ENCODE data around the gene CPZ.
"Not testable (repeated sequence)": the region's sequence is repeated elsewhere in the genome, so short reads cannot be mapped to it uniquely, and the experiment has no call there.

CPZ gene

DNA sequence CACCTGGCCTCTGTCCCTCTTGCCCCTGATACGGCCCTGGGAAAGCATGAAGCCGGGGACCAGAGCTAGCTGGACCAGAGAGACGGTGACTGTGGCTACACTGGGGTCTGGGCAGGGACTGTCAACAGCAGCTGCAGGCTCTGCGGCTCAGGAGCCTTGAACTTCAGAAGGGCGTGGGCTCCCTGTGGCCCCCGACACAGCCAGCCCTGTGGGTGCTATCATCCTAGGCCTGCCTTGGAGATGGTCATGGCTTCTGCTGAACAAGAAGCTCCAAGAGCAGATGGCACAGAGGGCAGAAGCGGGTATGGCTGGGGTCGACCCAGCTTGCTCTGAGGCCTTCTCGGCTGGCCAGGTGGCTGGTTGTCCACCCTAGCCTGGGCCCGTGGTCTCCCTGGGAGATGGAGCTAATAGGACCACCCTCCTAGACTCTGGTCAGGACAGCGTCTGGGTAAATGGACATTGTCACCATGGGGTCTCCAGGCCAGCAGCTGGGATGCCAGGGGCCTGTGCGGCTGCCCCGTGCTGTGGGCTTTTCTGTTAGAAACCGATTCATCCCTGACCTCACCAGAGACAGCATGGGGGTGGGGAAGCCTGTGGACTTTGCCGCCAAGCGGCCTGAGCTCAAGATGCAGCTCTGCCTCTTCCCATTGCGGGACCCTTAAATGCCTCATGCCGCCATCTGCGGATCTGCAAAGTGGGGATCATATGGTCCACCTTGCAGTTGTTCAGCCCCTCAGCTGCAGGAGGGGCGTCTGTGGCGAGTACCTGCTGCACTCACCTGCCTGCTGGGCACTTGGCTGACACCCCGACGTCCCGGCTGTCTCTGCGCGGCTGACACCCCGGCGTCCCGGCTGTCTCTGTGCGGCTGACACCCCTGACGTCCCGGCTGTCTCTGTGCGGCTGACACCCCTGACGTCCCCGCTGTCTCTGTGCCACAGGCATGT lies 21.1 kb downstream of the CPZ start:
- no peak for DNase-seq

DNA sequence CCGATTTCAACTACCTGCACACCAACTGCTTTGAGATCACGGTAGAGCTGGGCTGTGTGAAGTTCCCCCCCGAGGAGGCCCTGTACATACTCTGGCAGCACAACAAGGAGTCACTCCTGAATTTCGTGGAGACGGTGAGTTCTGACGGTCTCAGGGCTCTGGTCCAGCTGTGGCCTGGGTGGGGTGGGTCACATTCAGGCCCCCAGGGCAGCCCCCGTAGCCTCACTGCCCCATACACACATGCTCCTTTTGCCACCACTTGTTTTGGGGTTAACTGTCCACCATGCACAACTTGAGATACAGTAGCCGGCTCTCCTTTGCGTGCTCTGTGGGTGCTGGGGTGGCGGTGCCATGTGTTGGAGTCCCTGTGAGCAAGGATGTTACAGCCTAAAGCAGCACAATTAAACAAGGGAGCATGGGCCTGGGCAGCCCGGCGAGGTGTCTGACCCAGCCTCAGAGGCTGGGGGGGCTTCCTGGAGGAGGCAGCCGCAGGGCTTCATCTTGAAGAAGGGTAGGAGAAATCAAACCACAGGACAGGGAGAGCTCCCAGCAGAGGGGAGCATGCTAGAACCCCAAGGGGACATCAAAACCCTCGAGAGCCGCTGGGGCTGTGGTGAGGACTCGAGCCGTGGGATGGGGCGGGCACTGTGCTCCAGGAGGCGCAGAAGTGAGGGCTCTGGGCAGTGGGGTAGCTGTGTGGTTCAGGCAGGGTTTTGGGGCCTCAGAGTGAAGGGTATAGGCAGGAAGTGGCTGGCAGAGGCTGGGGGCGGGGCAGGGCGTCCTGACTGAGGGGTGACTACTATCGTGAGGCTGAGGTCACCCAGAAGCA lies 22.0 kb downstream of the CPZ start:
- no peak for DNase-seq

GRCh38 chr4:8615366-8615765 lies 22.8 kb downstream of the CPZ start:
- DNase-seq: no peak

GRCh38 chr4:8615921-8616787 lies 23.6 kb downstream of the CPZ start:
- no peak for DNase-seq

- DNase-seq: no peak
Observed at GRCh38 chr4:8616831-8617230, 24.3 kb downstream of the CPZ start.

GRCh38 chr4:8617486-8618040 lies 25.0 kb downstream of the CPZ start:
- no peak for DNase-seq

DNA sequence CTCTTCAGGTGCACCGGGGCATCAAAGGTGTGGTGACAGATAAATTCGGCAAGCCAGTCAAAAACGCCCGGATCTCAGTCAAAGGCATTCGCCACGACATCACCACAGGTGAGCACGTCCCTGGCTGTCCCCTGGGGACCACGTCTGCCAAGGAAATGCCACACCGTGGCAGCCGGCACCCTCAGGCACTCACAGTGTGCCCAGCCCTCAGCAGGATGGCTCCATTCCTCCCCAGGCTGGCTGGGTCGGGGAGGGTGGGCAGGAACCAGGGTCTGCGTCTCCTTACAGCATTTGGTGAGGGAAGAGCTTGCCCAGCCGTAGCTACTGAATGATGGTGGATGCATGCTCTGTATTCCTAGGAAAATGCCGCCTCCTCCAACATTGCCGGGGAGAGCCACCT lies 25.9 kb downstream of the CPZ start:
- no peak for DNase-seq

DNA sequence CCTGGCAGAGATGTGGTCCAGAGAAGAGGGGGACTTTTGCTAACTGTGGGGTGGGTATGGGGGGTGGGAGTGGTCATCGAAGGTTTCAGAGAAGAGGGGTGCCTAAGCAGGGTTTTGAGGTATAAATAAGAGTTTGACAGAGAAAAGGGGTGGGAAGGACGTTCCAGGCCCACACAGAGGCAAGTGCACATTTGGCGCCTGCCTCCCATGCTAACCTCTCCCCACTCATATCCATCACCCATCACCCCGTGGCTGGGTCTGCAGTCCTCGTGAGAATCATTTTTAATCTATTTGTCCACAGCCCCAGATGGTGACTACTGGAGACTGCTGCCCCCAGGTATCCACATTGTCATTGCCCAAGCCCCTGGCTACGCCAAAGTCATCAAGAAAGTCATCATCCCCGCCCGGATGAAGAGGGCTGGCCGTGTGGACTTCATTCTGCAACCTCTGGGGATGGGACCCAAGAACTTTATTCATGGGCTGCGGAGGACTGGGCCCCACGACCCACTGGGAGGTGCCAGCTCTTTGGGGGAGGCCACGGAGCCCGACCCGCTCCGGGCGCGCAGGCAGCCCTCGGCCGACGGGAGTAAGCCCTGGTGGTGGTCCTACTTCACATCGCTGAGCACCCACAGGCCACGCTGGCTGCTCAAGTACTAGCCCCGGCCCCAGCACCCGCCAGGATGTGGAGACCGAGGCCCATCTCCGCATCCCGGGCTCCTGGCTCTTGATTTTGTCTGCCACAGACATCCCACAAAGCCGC lies 26.6 kb downstream of the CPZ start:
- DNase-seq: no peak

GRCh38 chr4:8621135-8621534 lies 28.6 kb downstream of the CPZ start:
- DNase-seq: not testable (repeated sequence)

- not testable (repeated sequence) for DNase-seq
Observed at GRCh38 chr4:8624601-8625272, 32.2 kb downstream of the CPZ start.

- not testable (repeated sequence) for DNase-seq
Observed at GRCh38 chr4:8630240-8630905, 37.8 kb downstream of the CPZ start.

- not testable (repeated sequence) for DNase-seq
Observed at GRCh38 chr4:8631896-8632295, 39.3 kb downstream of the CPZ start.

GRCh38 chr4:8634773-8635172 lies 42.2 kb downstream of the CPZ start:
- not testable (repeated sequence) for DNase-seq

DNA sequence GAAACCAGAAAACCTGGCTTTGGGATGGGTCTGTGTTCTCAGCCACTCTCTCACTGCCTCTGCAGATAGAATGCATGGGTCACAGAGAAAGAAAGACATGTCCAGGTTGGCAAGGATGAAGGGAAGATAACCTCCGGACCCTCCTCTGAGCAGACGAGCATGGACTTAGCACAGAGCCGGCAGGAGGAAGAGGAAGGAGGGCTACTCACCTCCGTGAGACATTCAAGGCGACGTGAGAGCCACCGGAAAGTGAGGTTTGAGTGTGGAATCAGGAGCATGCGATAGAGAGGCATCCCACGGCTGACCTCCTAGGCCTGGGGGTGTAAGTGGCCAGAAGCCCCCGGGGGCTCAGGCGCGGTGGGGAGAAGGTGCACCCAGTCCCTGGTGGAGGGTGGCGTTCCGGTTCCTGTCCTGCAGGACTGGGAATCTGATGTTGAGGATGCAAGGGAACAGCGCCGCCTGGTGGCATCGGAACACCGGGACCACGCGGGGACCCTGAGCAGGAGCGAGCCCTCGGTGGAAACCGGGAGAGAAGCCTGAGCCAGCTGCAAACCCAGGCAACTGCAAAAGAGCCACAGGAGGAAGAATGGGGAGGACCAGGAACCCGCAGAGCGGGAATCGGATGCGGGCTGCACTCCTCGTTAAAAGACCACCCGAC lies 43.5 kb downstream of the CPZ start:
- not testable (repeated sequence) for DNase-seq

- DNase-seq: no peak
Observed at GRCh38 chr4:8637456-8637984, 45.0 kb downstream of the CPZ start.

GRCh38 chr4:8639021-8639420 lies 46.5 kb downstream of the CPZ start:
- no peak for DNase-seq

- no peak for DNase-seq
Observed at GRCh38 chr4:8639777-8640720, 47.5 kb downstream of the CPZ start.

GRCh38 chr4:8640816-8641215 lies 48.3 kb downstream of the CPZ start:
- DNase-seq: no peak

GRCh38 chr4:8641256-8641655 lies 48.7 kb downstream of the CPZ start:
- DNase-seq: no peak
